NCI-H2107 treated with DMSO at 0.1 percent for 48 hours (cell line): ENCODE results near the gene GJC1.
"Not testable (repeated sequence)": the region's sequence is repeated elsewhere in the genome, so short reads cannot be mapped to it uniquely, and the experiment has no call there.

Source experiments
- DNase-seq: peaks from one replicate; lab custom pipeline; 2025; ENCODE audit not compliant: unreplicated experiment; lab: John Stamatoyannopoulos, UW

GJC1 gene

GRCh38 chr17:44761932-44762810 lies 67.9 kb downstream of the GJC1 start:
- no peak for DNase-seq

- DNase-seq, result no peak
Measured at GRCh38 chr17:44760474-44761308, 69.4 kb downstream of the GJC1 start.

GRCh38 chr17:44759916-44760243 lies 70.2 kb downstream of the GJC1 start:
- DNase-seq, result no peak

- DNase-seq, result no peak
Measured at GRCh38 chr17:44759086-44759915, 70.8 kb downstream of the GJC1 start.

GRCh38 chr17:44758414-44759085 lies 71.5 kb downstream of the GJC1 start, which contains the start of gene ADAM11:
TSS of gene ADAM11 (plus strand) at chr17:44758988. CDS start at chr17:44759200, 212 bp downstream.
- DNase-seq, result no peak

GRCh38 chr17:44757918-44758413 lies 72.1 kb downstream of the GJC1 start:
- DNase-seq, result no peak

- DNase-seq, result no peak
Measured at GRCh38 chr17:44757045-44757917, 72.8 kb downstream of the GJC1 start.

- DNase-seq, result not testable (repeated sequence)
Measured at GRCh38 chr17:44755180-44755579, 74.9 kb downstream of the GJC1 start.

GRCh38 chr17:44754276-44754675 lies 75.8 kb downstream of the GJC1 start:
- DNase-seq, result no peak

GRCh38 chr17:44752953-44753861 lies 76.9 kb downstream of the GJC1 start:
- DNase-seq, result no peak

GRCh38 chr17:44751806-44752205 lies 78.3 kb downstream of the GJC1 start:
- DNase-seq, result no peak

- DNase-seq, result no peak
Measured at GRCh38 chr17:44751331-44751730, 78.8 kb downstream of the GJC1 start.

GRCh38 chr17:44749980-44750318 lies 80.1 kb downstream of the GJC1 start:
- no peak for DNase-seq

GRCh38 chr17:44749076-44749979 lies 80.8 kb downstream of the GJC1 start:
- DNase-seq, result no peak
